Panc1 (cell line): ENCODE results near the gene SSC5D. TPM values are rescaled to one million over a fixed set of nuclear protein-coding genes. Genes with fewer than 3 reads are reported as not detected.

ENCODE experiments used
- ATAC-seq: fragments of 200-7000 bp; cut with Tn5 transposase; 2 replicates; pipeline ENCODE4 v1.9.1; 2020; ENCODE audit warnings: mild to moderate bottlenecking, moderate library complexity
- BruUV-seq: library from RNA; stranded (reverse); fragments of 400-500 nt; replicated peaks from 2 replicates; lab custom pipeline; 2021; lab: Mats Ljungman, UMichigan
- CTCF ChIA-PET: fragments of 300-600 bp; sonication (Branson Sonifier 250); formaldehyde crosslinking; loops from one replicate; lab custom pipeline; 2022; ENCODE audit warnings: antibody characterized with exemption; lab: Charles Lee
- POLR2A ChIA-PET: fragments of 300-600 bp; sonication (Branson Sonifier 250); formaldehyde crosslinking; loops from one replicate; lab custom pipeline; 2022; ENCODE audit warnings: antibody characterized with exemption; lab: Charles Lee
- DNase-seq: peaks from one replicate; pipeline ENCODE4 v3.0.0-alpha.2; 2010; ENCODE audit warnings: low read depth, low spot score
- H3K27ac ChIP-seq: 2 replicates; pipeline ENCODE4 v1.5.1; 2011; ENCODE audit warnings: mild to moderate bottlenecking, low read length, inconsistent platforms
- H3K27me3 ChIP-seq: fragments of 200-500 bp; sonication (Bioruptor generic); 2 replicates; pipeline ENCODE4 v1.6.0; 2014; ENCODE audit warnings: low read length, inconsistent platforms; ENCODE audit not compliant: control insufficient read depth, insufficient read depth
- H3K36me3 ChIP-seq: fragments of 200-500 bp; sonication (Bioruptor generic); 2 replicates; pipeline ENCODE4 v1.5.1; 2014; ENCODE audit warnings: inconsistent platforms, mild to moderate bottlenecking, low read length, moderate library complexity; ENCODE audit not compliant: control insufficient read depth, insufficient read depth
- H3K4me1 ChIP-seq: 2 replicates; pipeline ENCODE4 v1.5.1; 2011; ENCODE audit warnings: inconsistent platforms, mild to moderate bottlenecking, low read length, moderate library complexity; ENCODE audit not compliant: control insufficient read depth, insufficient read depth
- H3K4me3 ChIP-seq, 2 experiments: 2 replicates each; pipeline ENCODE4 v1.5.1; 2011 to 2012; ENCODE audit warnings: low read depth in 2 of 2, low read length in 2 of 2, mild to moderate bottlenecking in 2 of 2, inconsistent platforms in 1 of 2, moderate library complexity in 1 of 2
- H3K9me3 ChIP-seq: fragments of 200-500 bp; sonication (Bioruptor generic); 2 replicates; pipeline ENCODE4 v1.5.1; 2014; ENCODE audit warnings: low read depth, mild to moderate bottlenecking, inconsistent platforms, low read length, moderate library complexity; ENCODE audit not compliant: control insufficient read depth, insufficient read depth
- POLR2AphosphoS5 ChIP-seq: IDR thresholded peaks from 2 replicates; pipeline ENCODE4 v1.6.1; 2012; ENCODE audit warnings: mild to moderate bottlenecking, low read depth, low read length, moderate library complexity
- REST ChIP-seq, 2 experiments: IDR thresholded peaks; 2 replicates each; pipeline ENCODE4 v1.6.1; 2011 to 2012; ENCODE audit warnings: low read depth in 2 of 2, control low read depth in 1 of 2, low read length in 1 of 2, mild to moderate bottlenecking in 1 of 2, moderate library complexity in 1 of 2; ENCODE audit not compliant: insufficient read depth in 1 of 2
- SIN3A ChIP-seq: IDR thresholded peaks from 2 replicates; pipeline ENCODE4 v1.6.1; 2012; ENCODE audit warnings: low read depth, mild to moderate bottlenecking, low read length, moderate library complexity, borderline replicate concordance; ENCODE audit not compliant: insufficient read depth
- TCF7L2 ChIP-seq: IDR thresholded peaks from 2 replicates; pipeline ENCODE4 v1.6.1; 2011; ENCODE audit warnings: mild to moderate bottlenecking, low read depth, low read length, inconsistent platforms
- in situ Hi-C: cut with HindIII; loops from 2 replicates; pipeline ENCODE4 v1.10.0; 2016; ENCODE audit warnings: low sequenced_read_pairs, low pct_unique_long_range_greater_than_20kb
- intact Hi-C: fragments of 100-400 bp; cut with micrococcal nuclease; formaldehyde crosslinking; loops from one replicate; pipeline ENCODE4 v1.10.0; 2022; ENCODE audit not compliant: unreplicated experiment
- total RNA-seq: library from RNA; stranded (reverse); gene quantifications from one replicate; pipeline ENCODE4 v1.2.1, GENCODE V29; 2021; ENCODE audit not compliant: unreplicated experiment
- TF ChIP-seq, protein P1 (sequence below): fragments of 450-650 bp; IDR thresholded peaks from 2 replicates; pipeline ENCODE4 v1.5.1; 2017; ENCODE audit warnings: mild to moderate bottlenecking

Gene SSC5D
- total RNA-seq, 1 experiment from 2014 or later: 13.0 TPM

- Histone ChIP-seq H3K9me3 (no peaks in the 10 kb centered on the region), H3K27me3 (no peaks in the 10 kb centered on the region), H3K27ac (peak overlapping the region; percentile 50), H3K4me3 (peak overlapping the region; percentile 39 to 59), H3K4me1 (no peaks in the 10 kb centered on the region), H3K36me3 (no peaks in the 10 kb centered on the region)
- peak; percentile 97 for ATAC-seq
- BruUV-seq: no TSS peak
- intact Hi-C loops: no loop called here
- DNase-seq: peak; percentile 83
- in situ Hi-C loops: no loop called here
- POLR2A ChIA-PET: interaction anchor here (0.6 kb wide), 1 partner anchor 10 kb away, joined by 5 read pairs; no protein-coding TSS in a partner anchor
- CTCF ChIA-PET: interaction anchor here (0.6 to 1.7 kb wide), 13 partner anchors 8 to 363 kb away, joined by 3 to 31 read pairs (median 5); partner anchors contain the start of genes ZNF628 and ZNF784
- TF ChIP-seq, protein P1, sequence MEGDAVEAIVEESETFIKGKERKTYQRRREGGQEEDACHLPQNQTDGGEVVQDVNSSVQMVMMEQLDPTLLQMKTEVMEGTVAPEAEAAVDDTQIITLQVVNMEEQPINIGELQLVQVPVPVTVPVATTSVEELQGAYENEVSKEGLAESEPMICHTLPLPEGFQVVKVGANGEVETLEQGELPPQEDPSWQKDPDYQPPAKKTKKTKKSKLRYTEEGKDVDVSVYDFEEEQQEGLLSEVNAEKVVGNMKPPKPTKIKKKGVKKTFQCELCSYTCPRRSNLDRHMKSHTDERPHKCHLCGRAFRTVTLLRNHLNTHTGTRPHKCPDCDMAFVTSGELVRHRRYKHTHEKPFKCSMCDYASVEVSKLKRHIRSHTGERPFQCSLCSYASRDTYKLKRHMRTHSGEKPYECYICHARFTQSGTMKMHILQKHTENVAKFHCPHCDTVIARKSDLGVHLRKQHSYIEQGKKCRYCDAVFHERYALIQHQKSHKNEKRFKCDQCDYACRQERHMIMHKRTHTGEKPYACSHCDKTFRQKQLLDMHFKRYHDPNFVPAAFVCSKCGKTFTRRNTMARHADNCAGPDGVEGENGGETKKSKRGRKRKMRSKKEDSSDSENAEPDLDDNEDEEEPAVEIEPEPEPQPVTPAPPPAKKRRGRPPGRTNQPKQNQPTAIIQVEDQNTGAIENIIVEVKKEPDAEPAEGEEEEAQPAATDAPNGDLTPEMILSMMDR: peak; percentile 99
- TF ChIP-seq TCF7L2 (no peak), POLR2AphosphoS5 (no peak)
These were observed 15.4 kb downstream of the SSC5D start for GRCh38 chr19:55503502-55504251.

- H3K27ac ChIP-seq: no peak overlapping the region; the same call in 1 of the 2 replicates
- ChIA-PET POLR2A (interaction anchor here (0.6 kb wide), 1 partner anchor 10 kb away, joined by 5 read pairs; no protein-coding TSS in a partner anchor), CTCF (interaction anchor here (0.6 to 1.7 kb wide), 12 partner anchors 10 to 364 kb away, joined by 3 to 31 read pairs (median 6); partner anchors contain the start of gene ZNF628)
- BruUV-seq: no TSS peak
- no peaks in the 10 kb centered on the region for H3K27me3 ChIP-seq
- intact Hi-C loops: no loop called here
- no peak for DNase-seq
- no peaks in the 10 kb centered on the region for H3K36me3 ChIP-seq
- no peak for TF ChIP-seq TCF7L2
- TF ChIP-seq POLR2AphosphoS5: no peak
- TF ChIP-seq REST (IDR thresholded peaks at IDR 0.05; ENCODE audit: insufficient read depth in 1 of 2, low read depth in 2 of 2, low read length in 1 of 2): no peak
- no peak for TF ChIP-seq SIN3A
- TF ChIP-seq, protein P1: no peak
- no peaks in the 10 kb centered on the region for H3K4me1 ChIP-seq
- in situ Hi-C loops: no loop called here
- H3K4me3 ChIP-seq: peak overlapping the region; percentile 39 to 59; a peak in 3 of 4 replicates
- H3K9me3 ChIP-seq: no peaks in the 10 kb centered on the region
- ATAC-seq: no peak
These were observed 16.0 kb downstream of the SSC5D start for GRCh38 chr19:55504252-55504603.
